ENCODE results near the gene SLC44A3. TPM values are rescaled to one million over a fixed set of nuclear protein-coding genes. Genes with fewer than 3 reads are reported as not detected.

The SLC44A3 gene, protein sequence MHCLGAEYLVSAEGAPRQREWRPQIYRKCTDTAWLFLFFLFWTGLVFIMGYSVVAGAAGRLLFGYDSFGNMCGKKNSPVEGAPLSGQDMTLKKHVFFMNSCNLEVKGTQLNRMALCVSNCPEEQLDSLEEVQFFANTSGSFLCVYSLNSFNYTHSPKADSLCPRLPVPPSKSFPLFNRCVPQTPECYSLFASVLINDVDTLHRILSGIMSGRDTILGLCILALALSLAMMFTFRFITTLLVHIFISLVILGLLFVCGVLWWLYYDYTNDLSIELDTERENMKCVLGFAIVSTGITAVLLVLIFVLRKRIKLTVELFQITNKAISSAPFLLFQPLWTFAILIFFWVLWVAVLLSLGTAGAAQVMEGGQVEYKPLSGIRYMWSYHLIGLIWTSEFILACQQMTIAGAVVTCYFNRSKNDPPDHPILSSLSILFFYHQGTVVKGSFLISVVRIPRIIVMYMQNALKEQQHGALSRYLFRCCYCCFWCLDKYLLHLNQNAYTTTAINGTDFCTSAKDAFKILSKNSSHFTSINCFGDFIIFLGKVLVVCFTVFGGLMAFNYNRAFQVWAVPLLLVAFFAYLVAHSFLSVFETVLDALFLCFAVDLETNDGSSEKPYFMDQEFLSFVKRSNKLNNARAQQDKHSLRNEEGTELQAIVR
- total RNA-seq: 10 to 100 TPM; 72.1 to 95.5 TPM
- long read RNA-seq, transcript SLC44A3-203 (14 exons, 2,094 nt): minor isoform, 6 of 119 reads
- long read RNA-seq, transcript SLC44A3-201 (15 exons, 2,388 nt): major isoform, 31 of 119 reads
- long read RNA-seq, transcript SLC44A3-207 (15 exons, 2,045 nt): minor isoform, 6 of 119 reads
- long read RNA-seq, partial matches to known transcripts: 9 of 119 reads
- long read RNA-seq, other reads (novel, unspliced or antisense): 59 of 119 reads

GRCh38 chr1:94819945-94820746 lies at the start of gene SLC44A3:
SLC44A3 (plus strand) TSS chr1:94820357; CDS start chr1:94820452, 95 bp downstream.
- peak; percentile 72 for ATAC-seq
- intact Hi-C loops (cut with DNase I, micrococcal nuclease): no loop called here

DNA sequence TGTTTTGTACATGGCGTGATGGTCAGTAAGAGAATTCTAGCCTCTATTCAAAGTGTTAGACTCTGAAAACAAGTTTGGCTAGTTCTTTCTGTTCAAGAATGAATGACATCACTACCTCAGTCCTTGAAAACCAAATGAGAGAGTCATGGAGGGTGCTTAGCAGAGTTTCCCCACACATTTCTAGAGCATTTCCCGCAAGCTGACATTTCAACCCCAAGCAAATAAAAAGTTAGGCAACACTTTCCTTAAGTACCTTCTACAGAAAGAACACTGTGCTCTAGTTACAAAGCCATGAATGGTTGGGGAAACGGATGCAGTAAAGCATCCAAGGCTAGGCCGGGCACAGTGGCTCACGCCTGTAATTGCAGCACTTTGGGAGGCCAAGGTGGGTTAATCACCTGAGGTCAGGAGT lies 47.9 kb upstream of the SLC44A3 start:
- DNase-seq (no peak), ATAC-seq (no peak)
- intact Hi-C loops (cut with DNase I, micrococcal nuclease): no loop called here

More at GRCh38 chr1:94819945-94820746, at the start of gene SLC44A3:
- DNase-seq: peak; percentile 65 to 76

GRCh38 chr1:94772845-94773244 lies 47.3 kb upstream of the SLC44A3 start:
- intact Hi-C loops (cut with DNase I, micrococcal nuclease): no loop called here
- no peak for DNase-seq
- no peak for ATAC-seq

- intact Hi-C loops (cut with DNase I, micrococcal nuclease): no loop called here
- peak; percentile 85 for ATAC-seq
- no peak for DNase-seq
These were observed 46.8 kb upstream of the SLC44A3 start for GRCh38 chr1:94773296-94773809.

GRCh38 chr1:94773931-94774422 lies 46.2 kb upstream of the SLC44A3 start:
- ATAC-seq: no peak
- DNase-seq: no peak
- intact Hi-C loops (cut with DNase I, micrococcal nuclease): no loop called here

- ATAC-seq (no peak), DNase-seq (no peak)
- intact Hi-C loops (cut with DNase I, micrococcal nuclease): no loop called here
These were observed 43.7 kb upstream of the SLC44A3 start for GRCh38 chr1:94776474-94776873.

DNA sequence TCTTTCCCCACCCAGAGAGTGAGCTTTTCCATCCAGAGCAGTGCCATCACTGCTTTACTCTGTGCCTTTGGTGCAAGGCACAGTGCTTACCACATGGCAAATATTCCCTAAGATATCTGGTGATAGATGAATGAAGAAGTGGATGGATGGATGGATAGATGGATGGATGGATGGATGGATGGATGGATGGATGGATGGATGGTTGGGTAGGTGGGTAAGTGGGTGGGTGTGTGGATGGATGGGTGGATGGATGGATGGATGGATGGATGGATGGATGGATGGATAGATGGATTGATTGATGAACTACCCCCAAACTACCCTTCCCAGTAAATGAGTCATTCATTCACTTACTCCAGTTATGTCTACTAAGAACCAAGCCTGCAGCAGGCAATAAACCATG lies 42.9 kb upstream of the SLC44A3 start:
- ATAC-seq (no peak), DNase-seq (no peak)
- intact Hi-C loops (cut with DNase I, micrococcal nuclease): no loop called here

DNA sequence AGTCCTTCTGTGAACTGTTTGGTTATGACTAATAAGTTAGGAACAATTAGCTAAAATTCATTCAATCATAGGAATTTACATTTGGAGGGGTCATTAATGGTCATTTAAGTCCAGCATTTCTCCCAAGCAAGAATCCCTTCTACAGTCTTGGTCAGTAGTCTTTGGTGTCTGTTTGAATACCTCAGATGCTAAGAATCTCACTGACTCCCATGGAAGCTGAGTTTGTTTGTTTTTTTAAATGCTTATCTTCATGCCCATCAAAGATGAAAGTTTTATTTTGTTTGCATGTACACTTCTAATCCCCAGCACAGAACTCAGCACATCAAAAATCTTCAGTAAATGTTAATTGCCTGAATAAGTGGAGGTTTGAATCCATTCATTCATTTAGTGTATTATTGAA lies 41.3 kb upstream of the SLC44A3 start:
- no peak for DNase-seq
- ATAC-seq: no peak
- intact Hi-C loops (cut with DNase I, micrococcal nuclease): no loop called here

- ATAC-seq: peak; percentile 93
- DNase-seq: peak; percentile 66 to 80
- intact Hi-C loops (cut with DNase I, micrococcal nuclease): no loop called here
These were observed 36.6 kb upstream of the SLC44A3 start for GRCh38 chr1:94783342-94784189.

DNA sequence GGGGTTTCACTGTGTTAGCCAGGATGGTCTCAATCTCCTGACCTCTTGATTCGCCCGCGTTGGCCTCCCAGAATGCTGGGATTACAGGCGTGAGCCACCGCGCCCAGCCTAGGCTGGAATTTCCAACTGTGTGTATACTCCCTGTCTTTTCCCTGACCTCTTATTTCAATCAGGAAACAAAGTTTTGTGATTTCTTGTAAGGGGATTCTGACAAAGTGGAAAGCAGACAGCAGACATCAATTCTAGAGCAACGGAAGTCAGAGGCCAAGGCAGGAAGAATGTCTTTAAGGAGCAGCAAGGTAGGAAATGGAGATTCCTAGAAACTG lies 36.0 kb upstream of the SLC44A3 start:
- intact Hi-C loops (cut with DNase I, micrococcal nuclease): no loop called here
- no peak for DNase-seq
- peak; percentile 44 for ATAC-seq

DNA sequence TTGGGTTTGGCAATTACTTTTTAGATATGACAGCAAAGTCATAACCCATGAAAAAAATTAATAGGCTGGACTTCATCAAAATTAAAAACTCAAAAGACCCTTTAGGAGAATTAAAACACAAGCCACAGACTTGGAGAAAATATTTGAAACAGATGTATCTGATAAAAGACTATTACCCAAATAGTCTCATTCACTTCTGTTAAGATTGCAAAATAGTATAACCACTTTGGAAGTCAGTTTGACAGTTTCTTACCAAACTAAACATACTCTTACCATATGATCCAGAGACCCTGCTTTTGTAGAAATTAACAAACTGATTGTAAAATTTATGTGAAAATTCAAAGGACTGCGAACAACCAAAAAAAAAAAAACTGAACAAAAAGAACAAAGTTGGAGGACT lies 32.5 kb upstream of the SLC44A3 start:
- intact Hi-C loops (cut with DNase I, micrococcal nuclease): no loop called here
- DNase-seq (no peak), ATAC-seq (no peak)

GRCh38 chr1:94790246-94790645 lies 29.9 kb upstream of the SLC44A3 start:
- ATAC-seq: no peak
- no peak for DNase-seq
- intact Hi-C loops (cut with DNase I, micrococcal nuclease): no loop called here

- no peak for ATAC-seq
- DNase-seq: no peak
- intact Hi-C loops (cut with DNase I, micrococcal nuclease): no loop called here
These were observed 29.5 kb upstream of the SLC44A3 start for GRCh38 chr1:94790670-94791069.

- peak in 1 of 2 donors; percentile 42 for DNase-seq
- intact Hi-C loops (cut with DNase I, micrococcal nuclease): no loop called here
- peak; percentile 95 for ATAC-seq
These were observed 27.5 kb upstream of the SLC44A3 start for GRCh38 chr1:94792473-94793295.

GRCh38 chr1:94793296-94793656 lies 26.9 kb upstream of the SLC44A3 start:
- ATAC-seq (no peak), DNase-seq (no peak)
- intact Hi-C loops (cut with DNase I, micrococcal nuclease): no loop called here

GRCh38 chr1:94795434-94795833 lies 24.7 kb upstream of the SLC44A3 start:
- DNase-seq (no peak), ATAC-seq (no peak)
- intact Hi-C loops (cut with DNase I, micrococcal nuclease): no loop called here

DNA sequence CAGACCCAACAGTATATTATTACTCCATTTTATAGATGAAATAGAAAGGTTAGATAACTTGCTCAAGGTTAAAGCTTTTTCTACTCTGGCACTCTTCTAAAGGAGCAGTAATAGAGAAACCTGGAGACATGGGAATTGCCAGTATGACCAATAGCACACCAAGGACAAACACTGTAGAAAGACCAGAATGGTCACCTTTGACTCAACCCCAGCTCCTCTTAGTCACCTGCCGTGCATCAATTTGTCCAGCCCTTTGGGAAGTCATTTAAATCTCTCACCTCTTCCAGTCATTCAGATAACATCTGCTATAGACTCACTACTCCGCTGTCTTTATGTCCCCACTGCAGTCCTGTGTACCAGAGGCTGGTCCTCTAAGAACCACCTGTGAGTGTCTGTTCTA lies 23.9 kb upstream of the SLC44A3 start:
- DNase-seq: no peak
- no peak for ATAC-seq
- intact Hi-C loops (cut with DNase I, micrococcal nuclease): no loop called here

All from left colon (tissue), 2 donors.